GM23338 (cell line): Measurements from ENCODE around the gene CNOT1. TPM values are rescaled to one million over a fixed set of nuclear protein-coding genes. Genes with fewer than 3 reads are reported as not detected.

ENCODE experiments used
- ATAC-seq: fragments of 200-7000 bp; cut with Tn5 transposase; 3 replicates; pipeline ENCODE4 v1.9.1; 2020
- DNase-seq: peaks from one replicate; pipeline ENCODE4 v3.0.0-alpha.2; 2015; ENCODE audit warnings: low spot score
- H2AFZ ChIP-seq: fragments of 200-600 bp; sonication (generic); 2 replicates; pipeline ENCODE4 v1.8.0; 2016; ENCODE audit warnings: antibody characterized with exemption, mild to moderate bottlenecking, moderate library complexity
- H3F3A ChIP-seq: fragments of 200-600 bp; sonication (generic); replicated peaks from 2 replicates; pipeline ENCODE4 v1.8.0; 2017; ENCODE audit warnings: antibody characterized with exemption, mixed run types, low read depth
- H3K27ac ChIP-seq: fragments of 200-600 bp; sonication (generic); 2 replicates; pipeline ENCODE4 v1.6.1; 2016; ENCODE audit warnings: low read depth
- H3K27me3 ChIP-seq: fragments of 200-600 bp; sonication (generic); 2 replicates; pipeline ENCODE4 v1.8.0; 2016; ENCODE audit warnings: mild to moderate bottlenecking, mixed run types, moderate library complexity; ENCODE audit not compliant: insufficient read depth
- H3K36me3 ChIP-seq: fragments of 200-600 bp; sonication (generic); 2 replicates; pipeline ENCODE4 v1.8.0; 2016; ENCODE audit warnings: mild to moderate bottlenecking; ENCODE audit not compliant: insufficient read depth
- H3K4me1 ChIP-seq: fragments of 200-600 bp; sonication (generic); 2 replicates; pipeline ENCODE4 v1.8.0; 2016; ENCODE audit warnings: mild to moderate bottlenecking, moderate library complexity; ENCODE audit not compliant: insufficient read depth
- H3K4me2 ChIP-seq: fragments of 200-600 bp; sonication (generic); 2 replicates; pipeline ENCODE4 v1.7.1; 2017; ENCODE audit warnings: mixed run types
- H3K4me3 ChIP-seq: fragments of 200-600 bp; sonication (generic); 2 replicates; pipeline ENCODE4 v1.6.1; 2016; ENCODE audit warnings: mixed run types
- H3K79me2 ChIP-seq: fragments of 200-600 bp; sonication (generic); replicated peaks from 2 replicates; pipeline ENCODE4 v1.8.0; 2017; ENCODE audit warnings: mild to moderate bottlenecking; ENCODE audit not compliant: insufficient read depth
- H3K9me2 ChIP-seq: fragments of 200-600 bp; sonication (generic); 2 replicates; pipeline ENCODE4 v1.8.0; 2017; ENCODE audit not compliant: insufficient read depth
- H4K20me1 ChIP-seq: fragments of 200-600 bp; sonication (generic); replicated peaks from 2 replicates; pipeline ENCODE4 v1.8.0; 2017; ENCODE audit warnings: mild to moderate bottlenecking; ENCODE audit not compliant: insufficient read depth
- H3K27ac Mint-ChIP-seq: 2 replicates; pipeline ENCODE4 v1.8.0; 2020; ENCODE audit warnings: inconsistent platforms, mild to moderate bottlenecking, moderate library complexity, mixed read lengths
- H3K27me3 Mint-ChIP-seq: 3 replicates; pipeline ENCODE4 v1.8.0; 2022; ENCODE audit warnings: low read depth, mild to moderate bottlenecking, moderate library complexity, mixed read lengths, inconsistent platforms; ENCODE audit not compliant: insufficient read depth, poor library complexity
- H3K36me3 Mint-ChIP-seq: 3 replicates; pipeline ENCODE4 v1.8.0; 2021; ENCODE audit warnings: low read depth, mild to moderate bottlenecking, inconsistent platforms, moderate library complexity, mixed read lengths
- H3K4me1 Mint-ChIP-seq: 3 replicates; pipeline ENCODE4 v1.8.0; 2020; ENCODE audit warnings: mild to moderate bottlenecking, inconsistent platforms, mixed read lengths
- H3K4me3 Mint-ChIP-seq: 3 replicates; pipeline ENCODE4 v1.8.0; 2021; ENCODE audit warnings: moderate library complexity, mild to moderate bottlenecking, inconsistent platforms, mixed read lengths
- H3K9me3 Mint-ChIP-seq: 3 replicates; pipeline ENCODE4 v1.8.0; 2020; ENCODE audit warnings: moderate library complexity, mild to moderate bottlenecking, inconsistent platforms, mixed read lengths
- CREB1 ChIP-seq: fragments of 250-450 bp; sonication (Bioruptor Pico); IDR thresholded peaks from 2 replicates; pipeline ENCODE4 v1.5.0; 2020; ENCODE audit warnings: low read depth, mild to moderate bottlenecking, moderate library complexity
- EZH2 ChIP-seq: fragments of 200-600 bp; sonication (generic); IDR thresholded peaks from one replicate; pipeline ENCODE4 v1.8.0; 2017; ENCODE audit warnings: antibody characterized with exemption, mild to moderate bottlenecking, low read depth; ENCODE audit not compliant: unreplicated experiment
- EZH2phosphoT487 ChIP-seq: fragments of 200-600 bp; sonication (generic); IDR thresholded peaks from one replicate; pipeline ENCODE4 v1.8.1; 2018; ENCODE audit warnings: antibody characterized with exemption; ENCODE audit not compliant: unreplicated experiment
- JUNB ChIP-seq: IDR thresholded peaks from one replicate; pipeline ENCODE4 v1.6.1; 2016; ENCODE audit warnings: antibody characterized with exemption; ENCODE audit not compliant: unreplicated experiment
- NANOG ChIP-seq: IDR thresholded peaks from 2 replicates; pipeline ENCODE4 v1.6.1; 2016; ENCODE audit warnings: antibody characterized with exemption, borderline replicate concordance
- POLR2AphosphoS5 ChIP-seq: IDR thresholded peaks from 2 replicates; pipeline ENCODE4 v1.6.1; 2016; ENCODE audit warnings: antibody characterized with exemption, low read depth
- REST ChIP-seq: IDR thresholded peaks from one replicate; pipeline ENCODE4 v1.6.1; 2018; ENCODE audit warnings: antibody characterized with exemption; ENCODE audit not compliant: unreplicated experiment
- STAT1 ChIP-seq: IDR thresholded peaks from one replicate; pipeline ENCODE4 v1.6.1; 2016; ENCODE audit warnings: antibody characterized with exemption; ENCODE audit not compliant: unreplicated experiment
- ZNF114 ChIP-seq: fragments of 250-450 bp; sonication (Bioruptor Pico); IDR thresholded peaks from 2 replicates; pipeline ENCODE4 v1.5.0; 2020; ENCODE audit warnings: mild to moderate bottlenecking, moderate library complexity
- ZNF331 ChIP-seq: fragments of 250-450 bp; sonication (Bioruptor Pico); IDR thresholded peaks from 2 replicates; pipeline ENCODE4 v1.5.0; 2020; ENCODE audit warnings: low read depth, mild to moderate bottlenecking, moderate library complexity
- ZNF462 ChIP-seq: fragments of 250-450 bp; sonication (Bioruptor Pico); IDR thresholded peaks from 2 replicates; pipeline ENCODE4 v1.5.0; 2020; ENCODE audit warnings: mild to moderate bottlenecking, moderate library complexity
- polyA plus RNA-seq: library from polyadenylated mRNA; unstranded; fragments of >200 nt; fragmentation: Nextera tagmentation; extraction: Ambion mirVana; gene quantifications from 2 replicates; pipeline ENCODE4 v1.2.1, GENCODE V29; 2016
- total RNA-seq: library from RNA; depleted of rRNA; stranded (reverse); fragments of >200 nt; shearing (Covaris generic); gene quantifications from 2 replicates; pipeline ENCODE4 v1.2.3, GENCODE V29; 2014
- TF ChIP-seq, protein P1 (sequence below): IDR thresholded peaks from 2 replicates; pipeline ENCODE4 v1.6.1; 2016; ENCODE audit warnings: antibody characterized with exemption
- TF ChIP-seq, protein P2 (sequence below), 2 experiments: fragments of 200-600 bp in 1 of 2; sonication (generic) in 1 of 2; conservative IDR thresholded peaks; 2 replicates each; pipeline versions ENCODE4 v1.5.1 to v1.6.1; 2016 to 2017; ENCODE audit warnings: antibody characterized with exemption in 2 of 2, low read depth in 2 of 2, mild to moderate bottlenecking in 2 of 2, moderate library complexity in 1 of 2

Gene CNOT1
- total and polyA plus RNA-seq, 2 experiments from 2014 or later: 59.2 to 298 TPM

DNA sequence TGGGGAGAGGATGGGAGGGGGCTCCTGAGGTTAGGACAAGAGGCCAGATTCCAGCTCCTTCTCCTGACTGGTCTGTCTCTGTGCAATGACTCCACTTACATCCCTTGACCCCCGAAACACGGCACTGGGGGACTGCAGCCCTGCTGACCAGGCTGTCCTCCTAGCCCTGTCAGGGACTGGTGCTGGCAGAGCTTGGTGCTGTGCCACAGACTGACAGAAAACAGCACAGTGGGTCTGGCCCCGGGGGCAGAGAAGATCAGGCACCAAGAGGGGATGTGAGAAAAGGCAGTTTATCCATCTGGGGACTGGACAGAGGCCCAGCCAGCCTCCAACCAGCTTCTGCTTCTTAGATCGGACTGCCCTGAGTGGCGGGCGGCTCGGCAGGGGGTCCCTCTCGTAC is 35.6 kb upstream of the CNOT1 start:
- H3K9me2 ChIP-seq: no peaks in the 10 kb centered on the region
- H3K4me2 ChIP-seq: no peak overlapping the region
- H3K27me3 Mint-ChIP-seq: peaks cover 5% of the 10 kb centered on the region
- H3K27me3 ChIP-seq: no peaks in the 10 kb centered on the region
- no peaks in the 10 kb centered on the region for H3K79me2 ChIP-seq
- H3K36me3 ChIP-seq: no peaks in the 10 kb centered on the region
- H3K4me1 ChIP-seq: no peaks in the 10 kb centered on the region
- peaks cover 2% of the 10 kb centered on the region; the same call in 2 of the 3 replicates for H3K4me1 Mint-ChIP-seq
- no peak for DNase-seq
- no peak overlapping the region for H3K4me3 Mint-ChIP-seq
- H3K4me3 ChIP-seq: no peak overlapping the region
- peaks cover 17% of the 10 kb centered on the region for H3K36me3 Mint-ChIP-seq
- no peak overlapping the region for H3K27ac Mint-ChIP-seq
- H4K20me1 ChIP-seq: peaks cover 7% of the 10 kb centered on the region; the same call in 1 of the 2 replicates
- H3F3A ChIP-seq: no peaks in the 10 kb centered on the region
- no peak overlapping the region for H3K27ac ChIP-seq
- H3K9me3 Mint-ChIP-seq: no peaks in the 10 kb centered on the region
- H2AFZ ChIP-seq: no peak overlapping the region
- no peak for ATAC-seq
- TF ChIP-seq ZNF114 (CRISPR knock-in tag): no peak
- TF ChIP-seq ZNF331 (CRISPR knock-in tag): no peak
- no peak for TF ChIP-seq EZH2
- TF ChIP-seq EZH2phosphoT487: no peak
- TF ChIP-seq REST: no peak
- no peak for TF ChIP-seq STAT1
- TF ChIP-seq, protein P1, sequence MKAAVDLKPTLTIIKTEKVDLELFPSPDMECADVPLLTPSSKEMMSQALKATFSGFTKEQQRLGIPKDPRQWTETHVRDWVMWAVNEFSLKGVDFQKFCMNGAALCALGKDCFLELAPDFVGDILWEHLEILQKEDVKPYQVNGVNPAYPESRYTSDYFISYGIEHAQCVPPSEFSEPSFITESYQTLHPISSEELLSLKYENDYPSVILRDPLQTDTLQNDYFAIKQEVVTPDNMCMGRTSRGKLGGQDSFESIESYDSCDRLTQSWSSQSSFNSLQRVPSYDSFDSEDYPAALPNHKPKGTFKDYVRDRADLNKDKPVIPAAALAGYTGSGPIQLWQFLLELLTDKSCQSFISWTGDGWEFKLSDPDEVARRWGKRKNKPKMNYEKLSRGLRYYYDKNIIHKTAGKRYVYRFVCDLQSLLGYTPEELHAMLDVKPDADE: no peak
- TF ChIP-seq POLR2AphosphoS5: no peak
- no peak for TF ChIP-seq ZNF462
- no peak for TF ChIP-seq NANOG
- TF ChIP-seq, protein P2, sequence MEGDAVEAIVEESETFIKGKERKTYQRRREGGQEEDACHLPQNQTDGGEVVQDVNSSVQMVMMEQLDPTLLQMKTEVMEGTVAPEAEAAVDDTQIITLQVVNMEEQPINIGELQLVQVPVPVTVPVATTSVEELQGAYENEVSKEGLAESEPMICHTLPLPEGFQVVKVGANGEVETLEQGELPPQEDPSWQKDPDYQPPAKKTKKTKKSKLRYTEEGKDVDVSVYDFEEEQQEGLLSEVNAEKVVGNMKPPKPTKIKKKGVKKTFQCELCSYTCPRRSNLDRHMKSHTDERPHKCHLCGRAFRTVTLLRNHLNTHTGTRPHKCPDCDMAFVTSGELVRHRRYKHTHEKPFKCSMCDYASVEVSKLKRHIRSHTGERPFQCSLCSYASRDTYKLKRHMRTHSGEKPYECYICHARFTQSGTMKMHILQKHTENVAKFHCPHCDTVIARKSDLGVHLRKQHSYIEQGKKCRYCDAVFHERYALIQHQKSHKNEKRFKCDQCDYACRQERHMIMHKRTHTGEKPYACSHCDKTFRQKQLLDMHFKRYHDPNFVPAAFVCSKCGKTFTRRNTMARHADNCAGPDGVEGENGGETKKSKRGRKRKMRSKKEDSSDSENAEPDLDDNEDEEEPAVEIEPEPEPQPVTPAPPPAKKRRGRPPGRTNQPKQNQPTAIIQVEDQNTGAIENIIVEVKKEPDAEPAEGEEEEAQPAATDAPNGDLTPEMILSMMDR (conservative IDR thresholded peaks at IDR 0.05; ENCODE audit: low read depth in 2 of 2): no peak
- no peak for TF ChIP-seq CREB1
- TF ChIP-seq JUNB: no peak
